ENCODE data around the gene SUPT20HL2.
"Not testable (repeated sequence)": the region's sequence is repeated elsewhere in the genome, so short reads cannot be mapped to it uniquely, and the experiment has no call there.

The SUPT20HL2 gene

GRCh38 chrX:24308803-24309202, 5.1 kb downstream of the SUPT20HL2 start:
- not testable (repeated sequence) for DNase-seq

- no peak for DNase-seq
Observed at GRCh38 chrX:24306440-24306839, 7.4 kb downstream of the SUPT20HL2 start.

GRCh38 chrX:24305905-24306304, 8.0 kb downstream of the SUPT20HL2 start:
- DNase-seq = no peak

GRCh38 chrX:24301806-24302205, 12.1 kb downstream of the SUPT20HL2 start:
- no peak for DNase-seq

GRCh38 chrX:24301060-24301459, 12.8 kb downstream of the SUPT20HL2 start:
- no peak for DNase-seq

GRCh38 chrX:24298191-24298590, 15.7 kb downstream of the SUPT20HL2 start:
- no peak for DNase-seq

- DNase-seq = peak in 1 of 3 experiments; percentile 24
Observed at GRCh38 chrX:24294619-24295018, 19.2 kb downstream of the SUPT20HL2 start.

GRCh38 chrX:24293412-24293811, 20.5 kb downstream of the SUPT20HL2 start:
- DNase-seq = no peak

GRCh38 chrX:24292353-24292752, 21.5 kb downstream of the SUPT20HL2 start:
- DNase-seq = no peak

GRCh38 chrX:24285082-24285481, 28.8 kb downstream of the SUPT20HL2 start:
- no peak for DNase-seq

- no peak for DNase-seq
Observed at GRCh38 chrX:24283127-24283794, 30.6 kb downstream of the SUPT20HL2 start.

- DNase-seq = no peak
Observed at GRCh38 chrX:24282381-24283126, 31.3 kb downstream of the SUPT20HL2 start.

GRCh38 chrX:24277405-24277804, 36.5 kb downstream of the SUPT20HL2 start:
- no peak for DNase-seq

GRCh38 chrX:24276015-24276414, 37.9 kb downstream of the SUPT20HL2 start:
- no peak for DNase-seq

GRCh38 chrX:24271262-24271661, 42.6 kb downstream of the SUPT20HL2 start:
- no peak for DNase-seq

GRCh38 chrX:24268786-24269185, 45.1 kb downstream of the SUPT20HL2 start:
- no peak for DNase-seq

GRCh38 chrX:24266996-24267395, 46.9 kb downstream of the SUPT20HL2 start:
- no peak for DNase-seq

GRCh38 chrX:24264383-24264782, 49.5 kb downstream of the SUPT20HL2 start:
- DNase-seq = no peak

- DNase-seq = no peak
Observed at GRCh38 chrX:24262309-24262708, 51.6 kb downstream of the SUPT20HL2 start.
